Peyer's patch (tissue), 4 donors: ENCODE data around the gene EHD1.

Experiments used
- CTCF ChIP-seq, 6 experiments: fragments of 450-650 bp in 4 of 6; fragments of 200-600 bp in 2 of 6; sonication (generic) in 1 of 6; IDR thresholded peaks; one replicate each; pipeline ENCODE4 v1.5.1; 2017 to 2019; ENCODE audit warnings: antibody characterized with exemption in 6 of 6, mild to moderate bottlenecking in 3 of 6, moderate library complexity in 1 of 6
- POLR2A ChIP-seq, 2 donors: fragments of 450-650 bp; IDR thresholded peaks; one replicate each; pipeline ENCODE4 v1.5.1; 2017; ENCODE audit warnings: antibody characterized with exemption in 2 of 2, mild to moderate bottlenecking in 2 of 2, moderate library complexity in 2 of 2

DNA sequence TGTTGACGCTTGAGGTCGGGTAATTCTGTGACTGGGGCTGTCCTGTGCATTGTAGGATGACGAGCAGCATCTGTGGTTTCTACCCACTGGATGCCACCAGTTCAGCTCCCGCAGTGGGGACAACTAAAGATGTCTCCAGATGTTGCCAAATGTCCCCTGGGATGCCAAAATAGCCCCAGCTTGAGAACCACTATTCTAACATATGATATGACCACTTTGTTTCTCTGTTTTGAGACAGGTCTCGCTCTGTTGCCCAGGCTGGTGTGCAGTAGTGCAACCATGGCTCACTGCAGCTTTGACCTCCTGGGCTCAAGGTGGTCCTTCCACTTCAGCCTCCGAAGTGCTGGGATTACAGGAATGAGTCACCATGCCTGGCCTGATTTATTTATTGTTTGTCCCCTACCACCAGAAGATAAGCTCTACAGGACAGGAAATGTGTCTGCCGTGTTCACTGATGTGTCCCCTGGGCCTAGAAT is 63.7 kb downstream of the EHD1 start:
- TF ChIP-seq POLR2A (IDR thresholded peaks at IDR 0.05) (no peak), CTCF (IDR thresholded peaks at IDR 0.05) (no peak)
